ENCODE measurements around the gene MACROD2. TPM values are rescaled to one million over a fixed set of nuclear protein-coding genes. Genes with fewer than 3 reads are reported as not detected.

MACROD2 gene
- polyA plus RNA-seq, 1 experiment: 0.47 TPM

GRCh38 chr20:15848995-15849610, 1853.8 kb downstream of the MACROD2 start:
- POLR2A ChIA-PET: no interaction called here

GRCh38 chr20:15851576-15852215, 1856.4 kb downstream of the MACROD2 start:
- CTCF ChIA-PET: interaction anchor here (1.0 kb wide), 1 partner anchor 64 kb away, joined by 3 read pairs; no protein-coding TSS in a partner anchor

More at GRCh38 chr20:15848995-15849610, 1853.8 kb downstream of the MACROD2 start:
- Histone ChIP-seq H3K36me3 (ENCODE audit: control insufficient read depth, insufficient read depth, low read length) (no peaks in the 10 kb centered on the region), H3K27me3 (ENCODE audit: control insufficient read depth, insufficient read depth, low read length) (no peaks in the 10 kb centered on the region), H3K4me3 (ENCODE audit: low read depth, low read length) (no peak overlapping the region)
- TF ChIP-seq, protein P1, sequence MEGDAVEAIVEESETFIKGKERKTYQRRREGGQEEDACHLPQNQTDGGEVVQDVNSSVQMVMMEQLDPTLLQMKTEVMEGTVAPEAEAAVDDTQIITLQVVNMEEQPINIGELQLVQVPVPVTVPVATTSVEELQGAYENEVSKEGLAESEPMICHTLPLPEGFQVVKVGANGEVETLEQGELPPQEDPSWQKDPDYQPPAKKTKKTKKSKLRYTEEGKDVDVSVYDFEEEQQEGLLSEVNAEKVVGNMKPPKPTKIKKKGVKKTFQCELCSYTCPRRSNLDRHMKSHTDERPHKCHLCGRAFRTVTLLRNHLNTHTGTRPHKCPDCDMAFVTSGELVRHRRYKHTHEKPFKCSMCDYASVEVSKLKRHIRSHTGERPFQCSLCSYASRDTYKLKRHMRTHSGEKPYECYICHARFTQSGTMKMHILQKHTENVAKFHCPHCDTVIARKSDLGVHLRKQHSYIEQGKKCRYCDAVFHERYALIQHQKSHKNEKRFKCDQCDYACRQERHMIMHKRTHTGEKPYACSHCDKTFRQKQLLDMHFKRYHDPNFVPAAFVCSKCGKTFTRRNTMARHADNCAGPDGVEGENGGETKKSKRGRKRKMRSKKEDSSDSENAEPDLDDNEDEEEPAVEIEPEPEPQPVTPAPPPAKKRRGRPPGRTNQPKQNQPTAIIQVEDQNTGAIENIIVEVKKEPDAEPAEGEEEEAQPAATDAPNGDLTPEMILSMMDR (IDR thresholded peaks at IDR 0.05; ENCODE audit: insufficient read depth, low read depth, low read length): no peak
- no peak for DNase-seq (ENCODE audit: low read depth)
- CTCF ChIA-PET: no interaction called here

GRCh38 chr20:15854911-15855310, 1859.6 kb downstream of the MACROD2 start:
- TF ChIP-seq, protein P1 (IDR thresholded peaks at IDR 0.05; ENCODE audit: insufficient read depth, low read depth, low read length): no peak
- no peak for DNase-seq (ENCODE audit: low read depth)

More at GRCh38 chr20:15851576-15852215, 1856.4 kb downstream of the MACROD2 start:
- no peaks in the 10 kb centered on the region for H3K27me3 ChIP-seq (ENCODE audit: control insufficient read depth, insufficient read depth, low read length)
- no peak overlapping the region for H3K4me3 ChIP-seq (ENCODE audit: low read depth, low read length)
- TF ChIP-seq, protein P1 (IDR thresholded peaks at IDR 0.05; ENCODE audit: insufficient read depth, low read depth, low read length): no peak
- POLR2A ChIA-PET: no interaction called here
- no peaks in the 10 kb centered on the region for H3K36me3 ChIP-seq (ENCODE audit: control insufficient read depth, insufficient read depth, low read length)
- DNase-seq (ENCODE audit: low read depth): no peak

GRCh38 chr20:15857173-15857784, 1862.0 kb downstream of the MACROD2 start:
- Histone ChIP-seq H3K36me3 (ENCODE audit: control insufficient read depth, insufficient read depth, low read length) (no peaks in the 10 kb centered on the region), H3K27me3 (ENCODE audit: control insufficient read depth, insufficient read depth, low read length) (no peaks in the 10 kb centered on the region), H3K4me3 (ENCODE audit: low read depth, low read length) (no peak overlapping the region)
- ChIA-PET CTCF (no interaction called here), POLR2A (no interaction called here)
- TF ChIP-seq, protein P1 (IDR thresholded peaks at IDR 0.05; ENCODE audit: insufficient read depth, low read depth, low read length): no peak
- no peak for DNase-seq (ENCODE audit: low read depth)

More at GRCh38 chr20:15854911-15855310, 1859.6 kb downstream of the MACROD2 start:
- Histone ChIP-seq H3K4me3 (ENCODE audit: low read depth, low read length) (no peak overlapping the region), H3K27me3 (ENCODE audit: control insufficient read depth, insufficient read depth, low read length) (no peaks in the 10 kb centered on the region), H3K36me3 (ENCODE audit: control insufficient read depth, insufficient read depth, low read length) (no peaks in the 10 kb centered on the region)
- POLR2A ChIA-PET: no interaction called here
- CTCF ChIA-PET: no interaction called here

GRCh38 chr20:15859061-15859460, 1863.7 kb downstream of the MACROD2 start:
- TF ChIP-seq, protein P1 (IDR thresholded peaks at IDR 0.05; ENCODE audit: insufficient read depth, low read depth, low read length): no peak
- ChIA-PET POLR2A (no interaction called here), CTCF (no interaction called here)
- H3K4me3 ChIP-seq (ENCODE audit: low read depth, low read length): no peak overlapping the region
- no peaks in the 10 kb centered on the region for H3K27me3 ChIP-seq (ENCODE audit: control insufficient read depth, insufficient read depth, low read length)
- H3K36me3 ChIP-seq (ENCODE audit: control insufficient read depth, insufficient read depth, low read length): no peaks in the 10 kb centered on the region
- DNase-seq (ENCODE audit: low read depth): no peak

All from BJ (cell line).